H1 (cell line): ENCODE results near the gene GRAMD1B.

Experiments used
- RBBP5 ChIP-seq: IDR thresholded peaks from 2 replicates; pipeline ENCODE4 v1.7.1; 2012; ENCODE audit warnings: low read depth, mild to moderate bottlenecking, inconsistent platforms, low read length, moderate library complexity, borderline replicate concordance
- SIX5 ChIP-seq: IDR thresholded peaks from 2 replicates; pipeline ENCODE4 v1.6.1; 2011; ENCODE audit warnings: mild to moderate bottlenecking, low read depth, low read length
- TF ChIP-seq, protein P1 (sequence below), 3 experiments: IDR thresholded peaks; 1 replicate in 2 of 3; 2 replicates in 1 of 3; pipeline versions ENCODE4 v1.5.1 to v1.6.1; 2011; ENCODE audit warnings: low read length in 3 of 3, mild to moderate bottlenecking in 3 of 3, inconsistent platforms in 2 of 3, low read depth in 1 of 3, moderate library complexity in 1 of 3; ENCODE audit not compliant: insufficient read depth in 1 of 3; ENCODE audit errors: control extremely low read depth in 1 of 3

DNA sequence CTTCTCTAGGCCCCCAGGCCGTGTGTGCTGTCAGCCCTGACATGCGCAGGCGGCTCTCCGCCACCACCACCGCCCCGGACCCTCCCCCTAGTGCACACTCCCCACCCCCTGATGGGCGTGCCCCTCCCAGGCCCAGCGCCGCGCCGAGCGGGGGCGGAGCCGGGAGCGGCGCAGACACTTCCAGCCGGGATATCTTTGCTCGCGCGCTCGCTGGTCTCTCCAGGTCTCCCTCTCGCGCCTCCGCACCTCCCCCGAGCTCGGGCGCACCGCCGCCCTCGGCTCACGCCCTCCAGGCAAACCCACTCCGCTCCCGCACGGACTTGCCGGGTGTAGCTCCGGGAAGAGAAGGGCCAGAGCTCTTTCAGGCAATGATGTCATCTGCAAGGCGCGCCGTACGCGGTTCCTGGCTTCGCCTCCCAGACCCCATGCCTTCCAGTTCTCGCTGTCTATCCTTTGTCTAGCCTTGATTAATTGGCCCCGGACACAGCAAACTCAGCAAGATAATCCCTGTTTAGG, 224.6 kb downstream of the GRAMD1B start, which contains the start of gene SCN3B:
- TF ChIP-seq, protein P1, sequence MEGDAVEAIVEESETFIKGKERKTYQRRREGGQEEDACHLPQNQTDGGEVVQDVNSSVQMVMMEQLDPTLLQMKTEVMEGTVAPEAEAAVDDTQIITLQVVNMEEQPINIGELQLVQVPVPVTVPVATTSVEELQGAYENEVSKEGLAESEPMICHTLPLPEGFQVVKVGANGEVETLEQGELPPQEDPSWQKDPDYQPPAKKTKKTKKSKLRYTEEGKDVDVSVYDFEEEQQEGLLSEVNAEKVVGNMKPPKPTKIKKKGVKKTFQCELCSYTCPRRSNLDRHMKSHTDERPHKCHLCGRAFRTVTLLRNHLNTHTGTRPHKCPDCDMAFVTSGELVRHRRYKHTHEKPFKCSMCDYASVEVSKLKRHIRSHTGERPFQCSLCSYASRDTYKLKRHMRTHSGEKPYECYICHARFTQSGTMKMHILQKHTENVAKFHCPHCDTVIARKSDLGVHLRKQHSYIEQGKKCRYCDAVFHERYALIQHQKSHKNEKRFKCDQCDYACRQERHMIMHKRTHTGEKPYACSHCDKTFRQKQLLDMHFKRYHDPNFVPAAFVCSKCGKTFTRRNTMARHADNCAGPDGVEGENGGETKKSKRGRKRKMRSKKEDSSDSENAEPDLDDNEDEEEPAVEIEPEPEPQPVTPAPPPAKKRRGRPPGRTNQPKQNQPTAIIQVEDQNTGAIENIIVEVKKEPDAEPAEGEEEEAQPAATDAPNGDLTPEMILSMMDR (IDR thresholded peaks at IDR 0.05; ENCODE audit: control extremely low read depth in 1 of 3, insufficient read depth in 1 of 3, low read depth in 1 of 3, low read length in 3 of 3): no peak
- TF ChIP-seq RBBP5 (peak; percentile 58; the same call in 1 of the 2 replicates), SIX5 (no peak)
